Tibial artery (tissue), 4 donors: ENCODE data around the gene MAP3K4.

ENCODE experiments used
- DNase-seq, 2 donors: peaks; one replicate each; pipeline ENCODE4 v3.0.0-alpha.2; 2019
- H3K27ac ChIP-seq, 2 donors: fragments of 200-600 bp; sonication (generic) in 1 of 2; 1 replicate in 1 of 2; 2 replicates in 1 of 2; pipeline ENCODE4 v1.5.1; 2018 to 2019; ENCODE audit warnings: mild to moderate bottlenecking in 1 of 2
- H3K27me3 ChIP-seq, 2 donors: fragments of 200-600 bp; sonication (generic) in 1 of 2; one replicate each; pipeline versions ENCODE4 v1.5.1 to v1.6.0; 2016 to 2019
- H3K36me3 ChIP-seq, 3 donors: fragments of 200-600 bp; sonication (generic) in 2 of 3; one replicate each; pipeline ENCODE4 v1.5.1; 2016 to 2019; ENCODE audit warnings: mild to moderate bottlenecking in 2 of 3
- H3K4me1 ChIP-seq, 4 donors: fragments of 200-600 bp; sonication (generic) in 2 of 4; 1 replicate in 3 of 4; 2 replicates in 1 of 4; pipeline ENCODE4 v1.5.1; 2016 to 2019
- H3K4me3 ChIP-seq, 2 donors: fragments of 200-600 bp; sonication (generic) in 1 of 2; 1 replicate in 1 of 2; 2 replicates in 1 of 2; pipeline ENCODE4 v1.5.1; 2018 to 2019; ENCODE audit warnings: mild to moderate bottlenecking in 2 of 2
- H3K9me3 ChIP-seq, 3 donors: fragments of 200-600 bp; sonication (generic) in 1 of 3; one replicate each; pipeline ENCODE4 v1.5.1; 2016 to 2019
- intact Hi-C: fragments of 100-400 bp; cut with DNase I; formaldehyde crosslinking; loops from one replicate; pipeline ENCODE4 v1.15.0; 2023; ENCODE audit warnings: low total_unique reads
- TF ChIP-seq, protein P1 (sequence below), 2 experiments: fragments of 200-600 bp in 1 of 2; fragments of 450-650 bp in 1 of 2; IDR thresholded peaks; one replicate each; pipeline ENCODE4 v1.5.1; 2017 to 2019; ENCODE audit warnings: antibody characterized with exemption in 2 of 2, mild to moderate bottlenecking in 1 of 2, moderate library complexity in 1 of 2

Gene MAP3K4

DNA sequence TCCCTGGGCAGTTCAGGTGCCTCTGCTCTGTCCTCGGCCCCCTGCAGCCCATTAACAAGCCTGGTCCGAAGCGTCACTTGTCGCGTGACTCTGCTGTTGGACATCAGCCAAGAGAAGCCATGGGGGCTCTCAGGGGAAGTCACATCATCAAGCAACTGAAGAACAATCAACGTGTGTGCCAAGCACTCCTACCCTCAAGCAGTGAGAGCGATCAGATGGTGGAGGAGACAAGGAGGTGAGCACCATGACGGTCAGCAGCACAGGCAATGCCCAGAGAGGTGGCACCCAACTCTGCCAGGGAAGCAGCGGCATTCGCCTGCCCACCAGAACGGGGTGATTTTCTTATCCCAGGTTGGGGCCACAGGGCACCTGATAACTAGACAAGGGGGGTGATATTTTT, 149.6 kb downstream of the MAP3K4 start:
- H3K27me3 ChIP-seq, result no peaks in the 10 kb centered on the region
- no peak overlapping the region for H3K4me3 ChIP-seq
- TF ChIP-seq, protein P1, sequence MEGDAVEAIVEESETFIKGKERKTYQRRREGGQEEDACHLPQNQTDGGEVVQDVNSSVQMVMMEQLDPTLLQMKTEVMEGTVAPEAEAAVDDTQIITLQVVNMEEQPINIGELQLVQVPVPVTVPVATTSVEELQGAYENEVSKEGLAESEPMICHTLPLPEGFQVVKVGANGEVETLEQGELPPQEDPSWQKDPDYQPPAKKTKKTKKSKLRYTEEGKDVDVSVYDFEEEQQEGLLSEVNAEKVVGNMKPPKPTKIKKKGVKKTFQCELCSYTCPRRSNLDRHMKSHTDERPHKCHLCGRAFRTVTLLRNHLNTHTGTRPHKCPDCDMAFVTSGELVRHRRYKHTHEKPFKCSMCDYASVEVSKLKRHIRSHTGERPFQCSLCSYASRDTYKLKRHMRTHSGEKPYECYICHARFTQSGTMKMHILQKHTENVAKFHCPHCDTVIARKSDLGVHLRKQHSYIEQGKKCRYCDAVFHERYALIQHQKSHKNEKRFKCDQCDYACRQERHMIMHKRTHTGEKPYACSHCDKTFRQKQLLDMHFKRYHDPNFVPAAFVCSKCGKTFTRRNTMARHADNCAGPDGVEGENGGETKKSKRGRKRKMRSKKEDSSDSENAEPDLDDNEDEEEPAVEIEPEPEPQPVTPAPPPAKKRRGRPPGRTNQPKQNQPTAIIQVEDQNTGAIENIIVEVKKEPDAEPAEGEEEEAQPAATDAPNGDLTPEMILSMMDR (IDR thresholded peaks at IDR 0.05), result no peak
- H3K27ac ChIP-seq, result no peak overlapping the region
- no peak for DNase-seq
- no peaks in the 10 kb centered on the region for H3K4me1 ChIP-seq
- H3K36me3 ChIP-seq, result peaks cover 0 to 58% (median 14%) of the 10 kb centered on the region in 3 donors
- H3K9me3 ChIP-seq, result no peaks in the 10 kb centered on the region
- intact Hi-C loops, result no loop called here

DNA sequence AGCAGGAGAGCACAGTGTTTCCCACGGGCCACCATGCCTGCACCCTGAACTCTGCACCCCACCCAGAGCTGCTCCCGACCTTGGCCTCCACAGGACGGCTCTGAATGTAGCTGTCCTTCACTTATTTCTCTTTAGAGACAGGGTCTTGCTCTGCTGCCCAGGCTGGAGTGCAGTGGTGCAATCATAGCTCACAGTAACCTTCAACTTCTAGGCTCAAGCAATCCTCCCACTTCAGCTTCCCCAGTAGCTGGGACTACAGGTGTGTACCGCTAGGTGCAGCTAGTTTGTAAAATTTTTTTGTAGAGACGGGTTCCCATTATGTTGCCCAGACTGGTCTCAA, 151.4 kb downstream of the MAP3K4 start:
- H3K4me1 ChIP-seq, result no peaks in the 10 kb centered on the region
- TF ChIP-seq, protein P1 (IDR thresholded peaks at IDR 0.05), result no peak
- no peak overlapping the region for H3K4me3 ChIP-seq
- DNase-seq, result no peak
- intact Hi-C loops, result no loop called here
- no peaks in the 10 kb centered on the region for H3K9me3 ChIP-seq
- no peak overlapping the region for H3K27ac ChIP-seq
- H3K36me3 ChIP-seq, result peaks cover 0 to 47% (median 17%) of the 10 kb centered on the region in 3 donors
- no peaks in the 10 kb centered on the region for H3K27me3 ChIP-seq

DNA sequence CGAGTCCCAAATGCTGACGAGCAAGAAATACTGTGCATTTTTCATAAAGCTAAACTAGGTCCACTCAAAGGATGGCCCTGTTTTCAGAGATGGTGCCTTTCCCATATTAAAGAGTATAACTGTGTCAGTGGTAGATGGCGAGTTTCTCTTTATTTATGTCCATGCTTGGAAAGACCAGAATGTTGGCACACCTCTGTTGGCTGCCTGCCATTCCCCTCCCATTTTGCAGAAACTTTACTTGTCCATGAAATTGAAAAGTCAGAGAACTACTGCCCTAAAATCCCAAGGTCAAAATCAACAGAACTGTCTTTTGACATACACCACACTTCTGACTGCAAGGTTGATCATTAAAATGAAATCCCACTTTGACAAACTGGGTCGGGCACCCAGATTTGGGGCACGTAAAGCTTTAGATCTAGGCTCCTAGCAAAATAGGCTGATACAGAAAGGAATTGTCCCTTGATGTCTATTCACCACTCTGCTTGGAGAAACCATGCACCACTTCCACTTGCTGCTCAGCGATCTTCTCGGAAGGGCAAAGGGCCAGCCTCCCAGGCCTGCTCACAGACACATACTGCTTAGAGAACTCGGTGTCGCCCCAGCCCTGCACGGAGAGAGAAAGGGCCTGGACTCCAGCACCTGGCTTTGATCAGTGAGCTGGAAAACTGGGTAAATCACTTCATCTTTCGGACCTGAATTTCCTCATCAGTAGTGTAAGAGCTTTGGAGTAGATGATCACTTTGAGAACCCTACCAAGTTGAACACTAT, 152.3 kb downstream of the MAP3K4 start:
- intact Hi-C loops, result no loop called here

DNA sequence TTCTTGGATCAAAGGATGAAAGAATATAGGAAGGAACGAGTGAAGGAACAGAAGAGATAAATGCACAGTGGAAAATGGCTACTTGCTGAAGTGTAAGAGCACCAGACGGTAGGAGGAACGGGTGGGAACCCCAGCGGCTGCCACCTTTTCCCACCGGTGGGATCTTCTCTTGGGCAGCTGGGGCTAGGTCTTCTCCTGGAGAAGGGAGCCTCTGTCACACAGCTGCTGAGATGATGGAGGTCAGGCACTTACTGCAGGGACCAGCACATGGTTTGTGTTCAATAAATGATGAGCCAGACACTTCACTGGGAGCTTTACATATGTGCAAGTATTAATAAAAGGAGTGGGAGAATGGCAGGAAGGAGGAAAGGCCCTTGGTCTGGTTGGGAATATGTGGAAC, 158.6 kb downstream of the MAP3K4 start:
- no peaks in the 10 kb centered on the region for H3K27me3 ChIP-seq
- H3K4me1 ChIP-seq, result no peaks in the 10 kb centered on the region
- TF ChIP-seq, protein P1 (IDR thresholded peaks at IDR 0.05), result no peak
- H3K36me3 ChIP-seq, result peaks cover 7 to 74% (median 30%) of the 10 kb centered on the region in 3 donors
- H3K4me3 ChIP-seq, result no peak overlapping the region
- DNase-seq, result no peak
- H3K27ac ChIP-seq, result no peak overlapping the region
- H3K9me3 ChIP-seq, result no peaks in the 10 kb centered on the region
- intact Hi-C loops, result no loop called here

More for the DNA sequence above, 152.3 kb downstream of the MAP3K4 start:
- TF ChIP-seq, protein P1 (IDR thresholded peaks at IDR 0.05), result no peak
- Histone ChIP-seq H3K27ac (no peak overlapping the region), H3K36me3 (peaks cover 7 to 49% (median 18%) of the 10 kb centered on the region in 3 donors), H3K27me3 (no peaks in the 10 kb centered on the region), H3K4me3 (no peak overlapping the region), H3K4me1 (no peaks in the 10 kb centered on the region), H3K9me3 (no peaks in the 10 kb centered on the region)
- no peak for DNase-seq

DNA sequence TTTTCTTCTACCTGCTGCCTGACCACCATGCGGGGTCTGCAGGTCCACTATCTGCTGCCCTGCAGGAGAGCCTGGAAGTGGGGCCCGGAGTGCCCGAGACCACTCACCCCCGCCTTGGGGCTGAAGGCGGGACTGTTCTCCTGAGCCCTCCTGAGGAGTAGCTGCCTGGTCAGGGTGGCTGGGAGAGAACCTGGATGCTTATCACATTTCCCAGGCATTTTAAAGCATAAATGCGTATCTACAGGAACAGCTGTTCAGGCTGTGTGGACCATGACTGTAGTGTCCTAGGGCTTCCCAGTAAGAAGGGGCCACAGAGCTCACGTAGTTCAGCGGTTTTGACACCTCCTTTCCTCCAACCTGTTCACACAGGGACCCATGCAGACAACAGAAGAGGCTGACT, 159.0 kb downstream of the MAP3K4 start:
- H3K4me1 ChIP-seq, result no peaks in the 10 kb centered on the region
- no peaks in the 10 kb centered on the region for H3K27me3 ChIP-seq
- no peak overlapping the region for H3K4me3 ChIP-seq
- H3K9me3 ChIP-seq, result no peaks in the 10 kb centered on the region
- no peak overlapping the region for H3K27ac ChIP-seq
- H3K36me3 ChIP-seq, result peaks cover 7 to 77% (median 30%) of the 10 kb centered on the region in 3 donors
- DNase-seq, result no peak
- intact Hi-C loops, result no loop called here
- TF ChIP-seq, protein P1 (IDR thresholded peaks at IDR 0.05), result no peak
